Keratinocyte (primary cell): ENCODE data around the gene CKMT2. TPM values are rescaled to one million over a fixed set of nuclear protein-coding genes. Genes with fewer than 3 reads are reported as not detected.

Experiments
- DNase-seq: peaks from one replicate; pipeline ENCODE4 v3.0.0-alpha.2; 2011; ENCODE audit warnings: low read depth, missing footprints, low spot score
- FAIRE-seq: peaks from 2 replicates; lab custom pipeline; 2011; peaks lifted over from hg19 to GRCh38; lab: Jason Lieb, UNC
- H2AFZ ChIP-seq: 2 replicates; pipeline ENCODE4 v1.6.0; 2012; ENCODE audit warnings: low read length, control low read depth, inconsistent platforms; ENCODE audit not compliant: control insufficient read depth
- H3K27ac ChIP-seq: 2 replicates; pipeline ENCODE4 v1.5.1; 2011; ENCODE audit warnings: low read length; ENCODE audit not compliant: control insufficient read depth, insufficient read depth
- H3K27me3 ChIP-seq: 3 replicates; pipeline ENCODE4 v1.6.0; 2011; ENCODE audit warnings: low read length; ENCODE audit not compliant: control insufficient read depth, insufficient read depth; ENCODE audit errors: extremely low read depth
- H3K36me3 ChIP-seq, 2 experiments: 2 replicates in 1 of 2; 3 replicates in 1 of 2; pipeline ENCODE4 v1.5.1; 2011; ENCODE audit warnings: low read length in 2 of 2, mild to moderate bottlenecking in 1 of 2; ENCODE audit not compliant: control insufficient read depth in 2 of 2, insufficient read depth in 2 of 2; ENCODE audit errors: extremely low read depth in 1 of 2
- H3K4me1 ChIP-seq: 3 replicates; pipeline ENCODE4 v1.5.1; 2011; ENCODE audit warnings: low read length; ENCODE audit not compliant: control insufficient read depth, insufficient read depth; ENCODE audit errors: extremely low read depth
- H3K4me2 ChIP-seq: 3 replicates; pipeline ENCODE4 v1.6.0; 2011; ENCODE audit warnings: low read depth, low read length; ENCODE audit not compliant: control insufficient read depth, insufficient read depth; ENCODE audit errors: extremely low read depth
- H3K4me3 ChIP-seq, 3 experiments: fragments of 200-600 bp in 1 of 3; sonication (generic) in 1 of 3; 2 replicates in 2 of 3; 3 replicates in 1 of 3; pipeline ENCODE4 v1.5.1; 2011 to 2016; ENCODE audit warnings: low read length in 3 of 3, mild to moderate bottlenecking in 3 of 3, control low read depth in 2 of 3, inconsistent platforms in 1 of 3, low read depth in 1 of 3, mixed read lengths in 1 of 3, mixed run types in 1 of 3, moderate library complexity in 1 of 3; ENCODE audit not compliant: control insufficient read depth in 2 of 3, insufficient read depth in 2 of 3; ENCODE audit errors: extremely low read depth in 1 of 3
- H3K79me2 ChIP-seq: 2 replicates; pipeline ENCODE4 v1.6.0; 2012; ENCODE audit warnings: low read length; ENCODE audit not compliant: control insufficient read depth, insufficient read depth
- H3K9ac ChIP-seq: 3 replicates; pipeline ENCODE4 v1.6.0; 2011; ENCODE audit warnings: low read length; ENCODE audit not compliant: control insufficient read depth, insufficient read depth; ENCODE audit errors: extremely low read depth
- H3K9me1 ChIP-seq: 3 replicates; pipeline ENCODE4 v1.6.0; 2011; ENCODE audit warnings: low read length; ENCODE audit not compliant: control insufficient read depth, insufficient read depth; ENCODE audit errors: extremely low read depth
- H3K9me3 ChIP-seq: 2 replicates; pipeline ENCODE4 v1.5.1; 2012; ENCODE audit warnings: low read depth, low read length; ENCODE audit not compliant: control insufficient read depth
- H4K20me1 ChIP-seq: 3 replicates; pipeline ENCODE4 v1.6.0; 2011; ENCODE audit warnings: low read length; ENCODE audit not compliant: control insufficient read depth, insufficient read depth; ENCODE audit errors: extremely low read depth
- CTCF ChIP-seq, 3 experiments: IDR thresholded peaks in 1 of 3; conservative IDR thresholded peaks in 1 of 3; optimal IDR thresholded peaks in 1 of 3; 2 replicates in 2 of 3; 3 replicates in 1 of 3; pipeline versions ENCODE3 to v1.5.1; 2011; ENCODE audit warnings: low read length in 3 of 3, mild to moderate bottlenecking in 3 of 3, moderate library complexity in 2 of 3, control low read depth in 1 of 3, inconsistent platforms in 1 of 3; ENCODE audit not compliant: insufficient read depth in 2 of 3; ENCODE audit errors: extremely low read depth in 1 of 3
- EZH2 ChIP-seq: IDR thresholded peaks from one replicate; pipeline ENCODE4 v1.6.1; 2012; ENCODE audit warnings: inconsistent platforms, mild to moderate bottlenecking, low read length, moderate library complexity
- dilution Hi-C: fragments of 300-500 bp; cut with MboI; formaldehyde crosslinking; loops from one replicate; pipeline ENCODE4 v1.7.0; 2020; ENCODE audit warnings: low sequenced_read_pairs; ENCODE audit not compliant: extremely low pct_ligation_motif_present
- polyA plus RNA-seq, 5 experiments: library from polyadenylated mRNA; depleted of rRNA in 3 of 5; stranded (reverse) in 3 of 5; stranded (forward) in 1 of 5; unstranded in 1 of 5; fragments of >200 nt; gene quantifications; 1 replicate in 1 of 5; 2 replicates in 3 of 5; 3 replicates in 1 of 5; pipeline versions ENCODE4 v1.2.1 to v1.2.3, GENCODE V29; 2011 to 2012; ENCODE audit warnings: missing spikeins in 2 of 5, low read depth in 1 of 5, low replicate concordance in 1 of 5

CKMT2 gene
- polyA plus RNA-seq, 1 donor (not counting 4 experiments of a cell fraction or from before 2014, with no cell fraction given), result not detected

DNA sequence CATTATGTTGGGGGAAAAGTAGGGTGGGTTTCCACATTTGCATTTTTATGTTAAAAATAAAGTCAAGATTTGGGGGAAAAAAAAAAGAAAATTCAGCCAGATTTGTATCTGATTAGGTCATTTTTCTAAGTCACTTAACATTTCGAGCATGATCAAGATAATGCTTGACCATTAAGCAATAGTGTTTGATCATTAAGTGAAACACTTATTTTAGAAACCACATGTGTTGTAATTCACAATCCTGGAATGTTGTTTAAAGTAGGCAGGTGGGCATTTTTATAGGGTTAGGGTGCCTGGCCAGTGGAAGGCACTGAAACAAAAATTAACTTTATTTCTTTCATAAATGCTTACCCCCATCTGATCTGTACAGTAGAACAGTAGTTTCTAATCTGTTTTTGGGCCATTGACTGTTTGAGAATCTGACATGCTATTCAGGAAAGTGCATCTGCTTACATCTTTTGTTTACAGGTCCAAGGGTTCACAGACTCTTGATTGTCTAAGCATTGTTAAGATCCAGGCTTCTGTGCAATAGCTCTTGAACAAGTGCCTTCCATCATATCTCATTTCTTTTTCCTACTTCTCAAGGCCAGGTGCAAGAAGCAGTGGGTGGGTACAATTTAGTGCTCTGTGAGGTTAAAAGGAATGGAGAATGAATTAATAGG lies 77.4 kb downstream of the CKMT2 start:
- no peaks in the 10 kb centered on the region for H3K9me1 ChIP-seq
- FAIRE-seq, result no peak
- no peaks in the 10 kb centered on the region for H3K4me1 ChIP-seq
- H3K27ac ChIP-seq, result no peak overlapping the region
- dilution Hi-C loops, result no loop called here
- H3K4me2 ChIP-seq, result no peak overlapping the region
- no peak for DNase-seq
- H3K36me3 ChIP-seq, result peaks cover 4 to 7% of the 10 kb centered on the region in 2 experiments
- no peaks in the 10 kb centered on the region for H4K20me1 ChIP-seq
- no peaks in the 10 kb centered on the region for H3K27me3 ChIP-seq
- no peak overlapping the region for H3K9ac ChIP-seq
- TF ChIP-seq EZH2 (no peak), CTCF (optimal IDR thresholded peaks at IDR 0.05 in 1 of 3, IDR thresholded peaks at IDR 0.05 in 1 of 3, conservative IDR thresholded peaks at IDR 0.05 in 1 of 3; ENCODE audit: extremely low read depth in 1 of 3, insufficient read depth in 2 of 3, low read length in 3 of 3) (no peak)
- H3K9me3 ChIP-seq, result no peaks in the 10 kb centered on the region
- H2AFZ ChIP-seq, result no peak overlapping the region
- H3K79me2 ChIP-seq, result peaks cover 4% of the 10 kb centered on the region
- H3K4me3 ChIP-seq, result no peak overlapping the region

- FAIRE-seq (no peak), DNase-seq (no peak)
- dilution Hi-C loops, result no loop called here
- TF ChIP-seq EZH2 (no peak), CTCF (optimal IDR thresholded peaks at IDR 0.05 in 1 of 3, IDR thresholded peaks at IDR 0.05 in 1 of 3, conservative IDR thresholded peaks at IDR 0.05 in 1 of 3; ENCODE audit: extremely low read depth in 1 of 3, insufficient read depth in 2 of 3, low read length in 3 of 3) (no peak)
- Histone ChIP-seq H3K9me3 (no peaks in the 10 kb centered on the region), H3K36me3 (peaks cover 3 to 7% of the 10 kb centered on the region in 2 experiments), H3K79me2 (no peaks in the 10 kb centered on the region), H2AFZ (no peak overlapping the region), H3K4me2 (no peak overlapping the region), H3K27ac (no peak overlapping the region), H3K27me3 (no peaks in the 10 kb centered on the region), H3K9ac (no peak overlapping the region), H4K20me1 (no peaks in the 10 kb centered on the region), H3K4me1 (no peaks in the 10 kb centered on the region), H3K4me3 (no peak overlapping the region), H3K9me1 (no peaks in the 10 kb centered on the region)
Observed at GRCh38 chr5:81313278-81313677, 80.2 kb downstream of the CKMT2 start.
